Left hindlimb (tissue), 1 donor: ENCODE results near the gene ACP1.

Experiments used
- DNase-seq: peaks from one replicate; pipeline ENCODE4 v3.0.0-alpha.2; 2018

Gene ACP1

GRCh38 chr2:256094-256493, 8.7 kb upstream of the ACP1 start:
- DNase-seq: no peak

- no peak for DNase-seq
Observed at GRCh38 chr2:257429-257828, 7.3 kb upstream of the ACP1 start.

DNA sequence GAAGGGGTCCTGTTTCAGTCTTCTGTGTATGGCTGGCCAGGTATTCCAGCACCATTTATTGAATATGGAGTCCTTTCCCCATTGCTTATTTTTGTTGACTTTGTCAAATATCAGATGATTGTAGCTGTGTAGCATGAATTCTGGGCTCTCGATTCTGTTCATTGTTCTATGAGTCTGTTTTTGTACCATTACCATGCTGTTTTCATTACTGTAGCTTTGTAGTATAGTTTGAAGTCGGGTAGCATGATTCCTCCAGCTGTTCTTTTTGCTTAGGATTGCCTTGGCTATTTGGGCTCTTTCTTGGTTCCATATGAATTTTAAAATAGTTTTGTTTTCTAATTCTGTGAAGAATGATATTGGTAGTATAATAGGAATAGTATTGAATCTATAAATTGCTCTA, 6.9 kb upstream of the ACP1 start:
- no peak for DNase-seq

GRCh38 chr2:258933-259332, 5.8 kb upstream of the ACP1 start:
- DNase-seq: no peak

- no peak for DNase-seq
Observed at GRCh38 chr2:259789-260331, 4.9 kb upstream of the ACP1 start.

GRCh38 chr2:260507-261161, 4.1 kb upstream of the ACP1 start:
- DNase-seq: no peak

DNA sequence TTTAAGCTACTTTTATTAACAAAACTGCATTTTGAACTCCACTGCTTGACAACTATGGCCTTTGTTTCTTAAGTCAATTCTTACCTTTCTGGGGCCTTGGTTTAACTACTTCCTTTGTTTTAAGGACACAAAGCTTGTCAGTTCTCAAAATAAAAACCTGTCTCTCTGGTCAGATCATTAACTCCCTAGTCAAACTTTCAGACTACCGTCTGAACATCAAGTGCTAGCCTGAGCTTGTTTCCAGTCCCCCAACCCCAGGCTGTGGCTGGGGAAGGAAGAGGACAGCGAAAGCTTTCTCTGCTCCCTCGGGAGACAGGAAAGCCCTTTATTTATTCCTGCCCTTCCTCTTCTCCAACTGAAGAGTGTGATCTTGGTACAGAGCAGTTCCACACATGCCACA, 2.6 kb upstream of the ACP1 start:
- DNase-seq: no peak

DNA sequence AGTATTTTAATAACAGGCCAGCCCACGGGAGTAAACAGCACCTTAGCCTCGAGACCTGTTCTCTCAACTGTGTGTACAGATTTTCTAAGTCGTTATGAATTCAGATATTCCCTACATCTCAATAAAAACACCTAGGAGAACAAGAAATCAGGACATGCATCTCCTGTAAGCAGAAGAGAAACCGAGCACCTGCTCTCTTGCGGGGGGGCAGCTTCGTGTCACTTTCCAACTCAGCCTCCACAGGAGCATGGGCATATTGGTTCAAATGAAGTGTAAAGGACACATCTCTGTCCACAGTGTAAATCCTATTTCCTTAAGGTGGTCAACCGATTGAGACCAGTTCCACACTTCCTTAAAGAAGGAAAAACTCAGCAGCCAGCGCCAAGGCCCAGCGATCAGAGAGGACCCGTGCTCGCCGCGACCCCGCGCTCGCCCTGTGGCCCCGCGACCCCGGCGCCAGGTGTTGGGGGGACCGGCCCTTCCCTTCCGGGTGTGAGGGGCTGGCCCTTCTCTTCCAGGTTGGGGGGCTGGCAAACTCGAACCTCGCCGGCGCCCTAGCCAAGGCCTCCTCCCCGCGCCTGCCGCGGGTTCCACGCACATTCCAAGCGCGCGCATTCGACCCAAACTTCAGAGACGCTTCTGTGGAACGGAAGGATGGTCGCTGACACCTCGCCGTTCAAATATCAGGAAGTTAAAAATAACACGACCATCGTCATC, 1.6 kb upstream of the ACP1 start:
- no peak for DNase-seq

DNA sequence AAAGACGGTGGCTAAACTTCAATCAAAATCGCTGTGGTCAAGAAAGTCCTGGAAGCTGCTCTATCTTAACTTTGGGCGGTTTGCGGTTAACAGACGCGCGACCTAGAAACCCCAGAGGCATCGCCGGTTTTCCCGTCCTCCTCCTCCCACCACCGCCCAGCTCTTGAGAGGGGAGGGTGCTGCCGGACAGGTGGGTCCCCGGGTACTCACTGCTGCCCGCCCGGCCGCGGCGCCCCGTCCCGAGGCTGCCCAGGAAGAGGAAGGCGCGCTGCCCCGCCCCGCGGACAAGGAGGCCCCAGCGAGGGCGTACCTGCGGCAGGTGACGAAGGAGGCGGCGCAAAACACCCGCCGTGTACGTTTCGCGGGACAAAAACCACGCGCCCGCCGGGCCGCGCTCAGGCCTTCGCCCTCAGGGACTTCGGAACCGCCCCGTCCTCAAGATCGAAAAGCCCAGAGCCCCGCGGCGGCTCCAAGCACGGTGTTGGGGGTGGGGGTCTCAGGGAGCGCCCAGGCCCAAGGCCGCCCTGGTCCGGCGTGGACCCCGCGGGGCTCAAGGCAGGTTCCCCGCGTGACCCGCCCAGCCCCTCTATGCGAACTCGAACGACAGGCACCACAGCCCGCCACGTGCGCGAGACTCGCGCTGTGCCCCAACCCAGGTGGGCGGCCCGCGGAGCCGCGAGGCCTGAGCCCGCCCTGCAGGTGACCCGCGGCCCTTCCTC, 814 bp upstream of the ACP1 start, which contains the start of gene SH3YL1:
TSS of gene SH3YL1 (minus strand) at position 259 of the 719 bp plus-strand sequence. CDS start at position 211, 48 bp downstream.
- DNase-seq: peak; percentile 44

GRCh38 chr2:268323-268722, 3.6 kb downstream of the ACP1 start:
- DNase-seq: no peak

DNA sequence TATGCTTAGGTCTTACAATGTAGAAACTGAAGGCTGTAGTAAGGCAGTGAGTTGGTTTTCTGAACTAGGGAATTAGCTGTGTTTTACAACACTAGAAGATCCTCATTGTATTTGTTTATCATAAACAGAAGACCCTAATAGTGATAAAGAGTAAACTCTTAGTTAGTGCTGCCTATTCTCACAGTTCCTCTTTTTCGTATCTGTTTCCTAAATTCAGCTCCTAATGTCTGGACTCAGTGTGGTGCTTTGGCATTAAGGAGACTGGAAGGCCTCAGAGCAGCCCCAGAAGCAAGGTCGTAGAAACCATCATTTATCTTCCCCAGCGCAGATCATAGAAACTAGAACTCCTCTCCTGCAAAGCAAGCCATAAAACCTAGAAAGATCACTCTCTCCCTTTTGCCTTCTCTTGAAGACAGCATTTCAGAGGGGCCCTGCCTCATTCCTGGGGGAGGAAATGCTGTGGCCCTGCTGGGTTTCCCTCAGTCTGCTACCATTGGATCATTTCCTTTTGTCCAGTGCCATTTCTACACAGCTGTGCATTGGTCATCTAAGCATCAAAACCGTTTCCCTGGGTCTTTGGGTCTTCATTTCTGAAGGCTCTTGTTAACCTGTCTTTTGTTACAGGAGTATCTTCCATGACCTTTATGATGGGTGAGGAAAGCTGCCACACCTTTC, 4.7 kb downstream of the ACP1 start:
- no peak for DNase-seq

DNA sequence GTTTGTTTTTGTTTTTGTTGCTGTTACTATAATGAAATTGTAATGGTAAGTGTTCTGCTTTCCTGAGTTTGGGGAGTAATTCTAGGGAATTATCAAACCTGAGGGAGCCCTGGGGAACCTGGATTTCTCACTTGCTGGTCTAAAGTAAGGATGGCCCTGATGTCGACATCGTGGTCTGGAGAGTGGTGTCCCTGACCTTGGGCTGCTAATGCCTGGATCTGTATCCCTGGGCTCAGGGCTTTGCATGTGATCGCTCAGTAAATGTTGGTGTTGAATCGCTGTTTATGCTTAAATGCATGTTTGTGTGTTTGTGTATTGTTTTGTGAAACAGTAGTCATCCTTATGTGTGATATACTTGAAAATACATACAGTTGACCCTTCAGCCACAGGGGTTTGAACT, 6.1 kb downstream of the ACP1 start:
- no peak for DNase-seq

DNA sequence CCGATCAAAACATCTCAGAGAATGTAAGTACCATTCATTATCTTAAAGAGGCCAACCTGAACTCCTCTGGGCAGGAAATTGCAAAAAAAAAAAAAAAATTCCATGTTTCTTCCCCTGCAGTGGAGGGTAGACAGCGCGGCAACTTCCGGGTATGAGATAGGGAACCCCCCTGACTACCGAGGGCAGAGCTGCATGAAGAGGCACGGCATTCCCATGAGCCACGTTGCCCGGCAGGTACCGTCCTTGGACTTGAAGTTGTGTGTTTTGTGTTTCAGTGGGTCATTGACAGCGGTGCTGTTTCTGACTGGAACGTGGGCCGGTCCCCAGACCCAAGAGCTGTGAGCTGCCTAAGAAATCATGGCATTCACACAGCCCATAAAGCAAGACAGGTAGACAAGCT, 7.2 kb downstream of the ACP1 start:
- no peak for DNase-seq

DNA sequence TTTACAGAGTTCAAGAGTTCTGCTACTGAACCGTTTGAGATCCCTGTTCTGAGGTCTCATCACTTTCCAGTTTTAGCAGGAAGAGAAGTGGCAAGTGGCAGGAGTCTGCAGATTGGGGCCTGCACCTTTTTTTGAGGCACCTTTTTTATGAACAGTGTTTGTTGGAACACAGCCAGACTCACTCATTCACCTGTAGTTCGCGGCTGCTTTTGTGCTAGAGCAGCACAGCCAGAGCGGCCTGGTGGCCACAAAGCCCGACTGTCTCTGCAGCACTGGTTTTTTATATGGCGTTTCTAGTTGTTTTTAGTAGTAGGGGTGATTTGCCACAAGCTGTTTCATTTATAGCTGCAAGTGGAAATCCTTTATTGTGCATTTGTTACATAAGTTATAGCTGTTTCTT, 8.6 kb downstream of the ACP1 start:
- no peak for DNase-seq

DNA sequence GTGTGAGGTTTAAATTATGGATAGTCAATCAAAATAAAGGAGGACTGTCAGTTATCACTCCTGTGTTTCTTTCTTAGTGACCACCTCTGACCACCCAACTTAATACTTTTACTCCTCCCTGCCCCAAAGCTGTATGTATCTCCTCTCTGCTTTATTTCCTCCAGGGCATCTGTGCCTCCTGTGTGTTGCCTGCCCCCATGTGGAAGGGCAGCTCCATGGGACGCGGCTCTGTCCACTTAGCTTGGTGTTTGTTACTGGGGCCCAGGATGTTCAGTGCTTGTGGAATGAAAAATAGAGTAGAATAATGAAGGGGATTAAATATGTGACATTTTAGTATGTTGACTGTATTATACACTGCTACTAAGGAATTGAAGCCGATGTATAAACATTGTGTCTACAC, 9.8 kb downstream of the ACP1 start:
- no peak for DNase-seq

DNA sequence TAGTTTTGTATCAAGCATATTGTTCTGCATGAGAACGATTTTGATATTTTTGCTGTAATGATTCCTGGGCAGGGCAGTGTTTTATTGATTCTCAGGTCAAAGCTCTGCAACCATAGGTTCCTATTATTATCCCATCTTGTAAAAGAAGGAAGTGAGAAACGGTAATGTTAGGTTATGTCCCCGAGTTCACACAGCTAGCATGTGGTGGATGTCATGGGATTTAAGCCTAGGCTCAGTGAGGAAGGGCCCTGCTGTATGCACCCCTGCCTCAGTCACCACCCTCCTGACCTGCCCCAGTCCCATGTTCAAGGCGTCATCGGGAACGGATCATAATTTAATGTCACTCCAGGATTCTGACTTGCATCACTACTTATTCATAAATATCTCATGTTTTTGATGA, 10.7 kb downstream of the ACP1 start:
- DNase-seq: no peak

- no peak for DNase-seq
Observed at GRCh38 chr2:278312-278926, 13.7 kb downstream of the ACP1 start.

DNA sequence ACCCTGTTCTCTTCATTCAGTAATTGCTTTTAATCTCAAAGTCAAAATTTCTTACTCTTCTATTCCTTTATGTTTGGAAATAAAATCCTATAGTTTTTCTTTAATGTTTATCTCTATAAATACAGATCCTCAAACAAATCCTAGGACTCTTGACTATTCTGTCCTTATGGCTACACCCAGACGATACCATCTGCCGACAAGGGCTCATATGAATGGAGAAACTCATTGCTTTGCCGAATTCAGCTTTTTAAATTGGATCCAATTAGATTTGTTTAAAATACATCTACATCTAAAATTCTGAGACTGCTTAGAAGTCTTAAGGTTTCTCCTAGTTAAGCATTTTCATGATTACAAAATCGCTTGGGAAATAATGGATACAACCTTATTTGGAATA, 14.2 kb downstream of the ACP1 start:
- no peak for DNase-seq

GRCh38 chr2:279366-279765, 14.6 kb downstream of the ACP1 start:
- DNase-seq: no peak

GRCh38 chr2:279956-280649, 15.4 kb downstream of the ACP1 start:
- DNase-seq: no peak

DNA sequence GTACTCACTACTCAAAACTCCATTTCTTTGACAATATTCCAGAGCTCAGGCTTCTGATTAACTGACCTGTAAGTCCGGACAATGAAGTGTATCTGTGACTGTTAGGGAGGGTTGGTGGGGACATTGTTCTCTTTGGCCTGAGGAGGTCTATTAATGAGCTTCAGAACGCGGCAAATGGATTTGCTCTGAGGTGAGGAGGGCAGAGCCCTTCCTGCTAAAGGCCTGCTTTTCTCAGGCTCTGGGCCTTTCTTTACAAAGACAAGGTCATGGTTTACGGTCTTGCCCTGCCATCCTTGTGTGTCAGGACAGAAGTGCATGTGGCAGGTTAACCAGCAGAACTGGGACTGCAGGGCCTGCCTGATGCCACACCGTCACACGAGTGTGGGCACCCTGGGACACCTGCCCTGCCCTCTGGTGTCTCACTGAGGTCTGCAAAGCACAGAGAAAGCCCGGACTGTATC, 15.9 kb downstream of the ACP1 start:
- no peak for DNase-seq

GRCh38 chr2:281381-281780, 16.6 kb downstream of the ACP1 start:
- DNase-seq: no peak
